GM19452 (cell line): ENCODE results near the gene CRYBA2.

Experiments used
- ATAC-seq: cut with Tn5 transposase; IDR thresholded peaks from one replicate; pipeline ENCODE4 v1.9.1; 2021; ENCODE audit not compliant: unreplicated experiment

The CRYBA2 gene, protein sequence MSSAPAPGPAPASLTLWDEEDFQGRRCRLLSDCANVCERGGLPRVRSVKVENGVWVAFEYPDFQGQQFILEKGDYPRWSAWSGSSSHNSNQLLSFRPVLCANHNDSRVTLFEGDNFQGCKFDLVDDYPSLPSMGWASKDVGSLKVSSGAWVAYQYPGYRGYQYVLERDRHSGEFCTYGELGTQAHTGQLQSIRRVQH

DNA sequence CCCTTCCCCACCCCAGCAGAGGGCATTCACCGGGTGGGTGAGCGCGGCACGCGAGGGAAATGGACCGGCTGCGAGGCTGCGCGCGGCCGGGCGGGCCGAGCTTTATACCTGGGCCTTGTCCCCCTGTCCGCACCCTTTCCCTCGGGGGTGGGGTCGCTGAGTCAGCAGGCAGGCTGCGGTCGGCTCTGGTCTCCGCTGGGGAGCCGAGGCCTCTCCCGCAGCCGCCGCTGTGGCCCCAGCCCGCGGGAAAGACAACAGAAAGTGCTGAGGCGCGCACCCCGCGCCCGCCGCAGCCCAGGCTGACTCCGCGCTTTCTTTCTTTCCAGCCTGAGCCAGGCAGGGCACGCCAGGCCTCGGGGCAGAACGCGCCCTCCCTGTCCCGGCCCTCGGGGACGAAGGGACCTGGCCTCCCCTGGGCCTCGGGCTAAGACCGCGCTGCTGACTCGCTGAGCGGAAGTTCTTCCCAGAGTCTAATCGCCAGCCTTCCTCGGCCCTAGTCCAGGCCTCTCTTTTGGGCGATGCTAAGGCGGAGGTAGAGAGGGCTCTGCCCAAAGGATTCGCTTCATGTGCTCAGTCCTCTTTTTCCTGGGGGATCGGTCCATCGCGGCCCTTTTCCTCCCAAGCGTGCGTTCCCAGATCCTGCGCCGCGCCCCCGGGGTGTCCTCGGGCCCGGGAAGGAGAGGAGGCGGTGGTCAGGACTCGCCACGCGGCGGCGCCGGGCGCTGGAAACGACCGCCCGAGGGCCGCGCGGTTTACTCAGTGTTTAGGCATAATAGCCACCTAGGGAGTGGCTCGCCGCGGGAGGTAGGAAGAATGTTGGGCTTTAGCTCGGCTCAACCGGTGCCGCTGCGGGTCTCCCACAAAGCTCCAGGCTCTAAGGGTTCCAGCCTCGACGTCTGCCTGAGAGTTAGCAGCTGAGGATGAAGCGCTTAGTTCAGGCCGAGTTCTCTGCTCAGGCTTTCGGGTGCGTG, at the start of gene CRYBA2:
CRYBA2 (minus strand) TSS at position 78 of the 971 bp plus-strand sequence. CDS start 246 bp downstream, outside the sequence.
- no peak for ATAC-seq

DNA sequence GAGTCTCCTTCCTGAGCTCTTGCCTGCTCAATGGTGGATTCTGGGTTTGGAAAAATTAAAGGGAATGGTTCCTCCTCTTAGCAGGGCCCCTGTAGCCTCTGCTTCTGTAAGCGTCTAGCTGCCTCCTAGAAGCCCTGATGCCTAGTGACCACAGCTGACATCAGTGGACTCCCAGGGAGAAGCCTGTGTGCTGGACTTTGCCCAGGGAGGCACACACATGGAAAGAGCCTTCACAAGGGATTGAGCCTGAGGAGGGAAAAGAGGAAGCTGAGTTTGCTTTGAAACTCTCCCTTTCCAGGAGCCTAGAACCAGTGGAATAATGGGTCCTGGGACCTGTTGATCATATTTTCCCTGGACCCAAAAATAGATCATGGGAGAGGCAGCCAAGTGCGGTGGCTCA, 49.5 kb upstream of the CRYBA2 start:
- ATAC-seq: no peak

DNA sequence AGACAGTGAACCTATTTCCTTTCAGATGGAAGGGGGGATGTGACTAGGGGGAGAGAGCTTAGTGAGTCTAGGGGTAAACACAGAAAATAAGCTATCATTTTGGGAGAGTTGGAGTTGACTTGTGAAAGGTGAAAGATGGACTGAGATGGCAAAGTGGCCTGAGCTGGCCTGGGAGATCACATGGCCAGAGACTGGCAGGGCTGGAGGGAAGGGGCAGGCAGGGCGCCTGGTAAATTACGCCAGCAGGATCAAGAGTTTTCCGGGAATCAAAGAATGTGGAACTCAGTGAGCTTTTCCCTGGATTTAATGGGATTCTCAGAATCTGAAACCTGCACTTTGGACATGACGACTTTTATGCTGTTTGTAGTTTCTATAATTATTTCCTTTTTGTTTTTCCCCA, 48.9 kb upstream of the CRYBA2 start:
- no peak for ATAC-seq

DNA sequence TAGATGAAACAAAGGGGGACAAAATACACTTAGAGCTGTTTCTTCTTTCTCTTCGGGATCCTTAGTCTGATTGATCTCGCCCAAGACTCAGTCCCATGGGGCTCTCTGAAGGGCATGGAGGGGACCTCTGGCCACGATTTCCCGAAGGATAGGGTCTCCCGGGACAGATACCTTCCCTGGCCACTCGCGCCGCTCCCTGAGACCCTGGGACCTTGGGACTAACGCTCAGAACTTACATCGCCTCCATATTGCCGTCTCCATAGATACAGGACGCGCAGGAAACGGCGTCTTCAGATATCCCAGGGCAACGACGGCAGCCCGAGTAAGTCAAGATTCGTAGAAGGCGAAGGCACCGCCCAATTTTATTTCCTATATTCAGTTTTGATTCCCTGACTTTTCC, 48.0 kb upstream of the CRYBA2 start, which contains the start of gene CFAP65:
CFAP65 (minus strand) TSS at position 265 of the 400 bp plus-strand sequence. CDS start 2,468 bp downstream, outside the sequence.
- ATAC-seq: no peak

DNA sequence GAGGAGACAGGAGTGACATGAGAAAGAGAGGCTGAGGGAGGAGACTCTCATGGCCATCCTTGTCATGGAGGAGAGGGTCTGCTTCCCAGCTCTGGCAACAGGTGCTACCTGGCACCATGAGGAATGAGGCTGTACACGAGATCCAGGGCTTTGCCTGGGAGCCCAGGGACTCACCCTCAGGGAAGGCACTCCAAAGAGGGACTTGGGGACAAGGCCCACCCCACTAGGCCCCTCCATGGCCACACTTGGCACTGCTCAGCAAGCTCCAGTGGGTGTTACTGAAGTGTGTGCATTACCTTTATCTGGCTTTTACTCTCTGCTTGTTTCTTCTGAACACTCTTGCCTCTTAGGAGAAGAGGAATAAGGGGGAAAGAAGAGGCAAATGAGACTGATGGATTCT, 45.4 kb upstream of the CRYBA2 start:
- no peak for ATAC-seq

DNA sequence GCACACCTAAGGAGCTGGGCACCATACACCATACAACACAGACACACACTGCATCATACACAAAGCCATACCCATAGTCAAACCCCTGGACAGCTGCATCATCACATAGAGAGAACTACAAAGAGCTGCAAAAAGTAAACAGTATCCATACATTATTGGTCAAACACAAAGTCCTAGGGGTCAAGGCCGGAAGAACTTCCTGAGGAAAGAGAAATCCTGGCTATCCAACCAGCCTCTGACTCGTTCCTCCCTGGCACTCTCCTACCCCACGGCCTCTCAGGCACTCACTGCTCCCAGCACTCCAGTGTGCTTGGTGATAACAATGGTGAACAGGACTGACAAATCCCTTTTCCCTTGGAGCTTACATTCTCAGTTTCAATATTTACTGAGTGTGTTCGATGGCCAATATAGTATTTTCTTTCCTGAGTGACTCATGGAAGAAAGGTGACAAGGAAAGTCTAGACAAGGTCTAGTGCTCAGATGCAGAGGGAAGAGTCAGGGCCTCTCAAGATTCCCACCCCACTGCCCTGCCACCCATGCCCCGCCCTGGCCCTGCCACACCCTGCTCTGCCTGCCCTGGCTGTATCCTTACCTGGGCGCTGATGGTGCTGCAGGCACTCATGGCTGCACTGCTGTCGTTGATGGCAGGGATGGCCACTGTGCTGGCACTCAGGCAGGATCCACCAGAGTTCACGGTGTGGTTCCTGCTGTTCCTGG, 44.7 kb upstream of the CRYBA2 start:
- no peak for ATAC-seq

DNA sequence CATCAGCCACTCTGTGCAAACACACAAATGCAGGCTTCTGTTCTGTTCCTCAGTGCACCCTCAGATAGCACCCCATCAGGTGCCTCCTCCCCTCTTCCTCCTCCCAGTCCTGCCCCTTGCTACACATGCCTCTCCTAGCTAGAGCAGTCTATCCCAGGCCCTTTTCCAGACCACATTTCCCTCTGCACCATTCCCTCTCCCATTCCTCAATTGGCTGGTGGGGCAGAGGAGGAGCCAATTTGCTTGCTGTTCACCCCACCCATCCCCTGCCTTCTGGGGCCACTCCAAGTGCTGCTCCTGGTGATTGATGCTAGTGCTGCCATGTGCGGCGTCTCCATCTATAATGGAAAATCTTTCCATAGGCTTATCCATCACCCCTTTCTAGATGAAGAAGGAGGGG, 42.7 kb upstream of the CRYBA2 start:
- ATAC-seq: no peak

DNA sequence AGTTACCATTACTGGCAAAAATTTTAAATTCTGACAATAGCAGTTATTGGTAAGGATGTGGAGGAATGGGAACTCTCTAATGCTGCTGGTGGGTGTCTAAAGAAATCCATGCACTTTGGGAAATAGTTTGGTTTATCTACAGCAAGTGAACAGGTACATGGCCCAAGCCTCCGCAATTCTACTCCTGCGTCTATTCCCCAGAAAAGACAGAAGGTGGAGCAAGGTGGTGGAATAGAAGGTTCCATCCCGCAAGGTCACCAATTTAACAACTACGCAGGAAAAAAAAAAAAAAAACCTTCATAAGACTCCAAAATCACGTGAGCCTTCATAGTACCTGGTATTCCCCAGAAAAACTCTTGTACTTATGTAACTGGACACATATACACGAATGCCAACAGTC, 41.6 kb upstream of the CRYBA2 start:
- no peak for ATAC-seq

DNA sequence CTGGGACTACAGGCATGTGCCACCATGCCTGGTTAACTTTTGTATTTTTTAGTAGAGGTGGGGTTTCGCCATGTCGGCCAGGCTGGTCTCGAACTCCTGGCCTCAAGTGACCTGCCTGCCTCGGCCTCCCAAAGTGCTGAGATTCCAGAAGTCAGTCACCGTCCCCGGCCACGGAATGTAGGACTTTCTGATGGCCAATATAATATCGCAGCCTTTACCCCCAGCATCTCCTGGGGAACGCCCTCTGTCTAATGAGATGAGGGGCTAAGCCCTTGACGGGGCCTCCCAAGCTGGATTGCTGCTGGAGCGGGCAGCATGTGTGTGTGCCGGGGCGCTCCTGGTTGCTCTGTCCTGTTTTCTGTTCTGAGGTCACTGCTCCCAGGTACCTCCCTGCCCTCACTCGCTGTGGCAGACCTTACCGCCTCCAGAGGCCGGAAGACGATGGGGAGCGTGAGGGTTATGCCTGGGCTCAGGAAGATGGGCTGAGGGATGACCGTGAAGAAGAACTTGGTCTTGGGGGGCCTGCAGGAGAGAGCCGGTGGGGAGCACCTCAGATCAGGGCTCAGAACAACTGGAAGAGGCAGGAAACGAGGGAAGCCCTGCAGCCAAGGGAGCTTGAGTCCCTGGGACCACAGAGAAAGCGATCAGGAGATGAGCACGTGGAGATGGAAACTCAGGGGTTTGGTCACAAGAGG, 39.0 kb upstream of the CRYBA2 start:
- no peak for ATAC-seq

DNA sequence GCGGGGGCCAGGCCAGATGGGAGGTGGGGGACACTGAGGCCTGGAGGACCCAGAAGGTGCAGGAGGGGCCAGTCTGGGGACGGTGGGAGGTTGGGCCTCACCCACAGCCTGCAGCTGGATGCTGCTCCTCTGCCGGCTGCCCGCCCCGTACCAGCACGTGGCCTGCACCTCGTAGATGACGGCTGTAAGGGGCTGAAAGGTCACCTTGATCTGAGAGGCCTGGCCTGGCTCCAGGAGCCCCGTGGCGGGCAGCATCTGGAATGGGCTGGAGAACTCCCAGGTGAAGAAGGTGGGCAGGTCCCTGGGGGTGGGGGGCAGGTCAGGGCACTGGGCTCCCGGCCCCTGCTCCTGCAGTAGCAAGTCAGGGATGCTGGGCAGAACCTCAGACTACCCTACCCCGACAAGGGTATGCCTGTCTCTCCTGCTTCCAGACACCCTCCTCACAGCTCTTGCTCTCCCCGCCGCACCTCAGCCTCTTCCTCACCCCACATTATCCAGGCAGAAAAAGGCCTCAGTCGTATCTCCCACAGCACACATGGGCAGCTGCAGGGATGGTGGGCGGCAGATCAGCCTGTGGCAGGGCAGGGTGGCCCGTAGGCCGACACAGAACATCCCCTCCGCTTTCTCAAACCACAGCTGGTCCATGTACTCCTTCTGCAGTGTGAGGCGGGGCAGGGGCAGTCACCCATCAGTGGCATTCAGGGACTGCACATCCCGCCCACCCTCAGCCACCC, 38.0 kb upstream of the CRYBA2 start:
- ATAC-seq: no peak

DNA sequence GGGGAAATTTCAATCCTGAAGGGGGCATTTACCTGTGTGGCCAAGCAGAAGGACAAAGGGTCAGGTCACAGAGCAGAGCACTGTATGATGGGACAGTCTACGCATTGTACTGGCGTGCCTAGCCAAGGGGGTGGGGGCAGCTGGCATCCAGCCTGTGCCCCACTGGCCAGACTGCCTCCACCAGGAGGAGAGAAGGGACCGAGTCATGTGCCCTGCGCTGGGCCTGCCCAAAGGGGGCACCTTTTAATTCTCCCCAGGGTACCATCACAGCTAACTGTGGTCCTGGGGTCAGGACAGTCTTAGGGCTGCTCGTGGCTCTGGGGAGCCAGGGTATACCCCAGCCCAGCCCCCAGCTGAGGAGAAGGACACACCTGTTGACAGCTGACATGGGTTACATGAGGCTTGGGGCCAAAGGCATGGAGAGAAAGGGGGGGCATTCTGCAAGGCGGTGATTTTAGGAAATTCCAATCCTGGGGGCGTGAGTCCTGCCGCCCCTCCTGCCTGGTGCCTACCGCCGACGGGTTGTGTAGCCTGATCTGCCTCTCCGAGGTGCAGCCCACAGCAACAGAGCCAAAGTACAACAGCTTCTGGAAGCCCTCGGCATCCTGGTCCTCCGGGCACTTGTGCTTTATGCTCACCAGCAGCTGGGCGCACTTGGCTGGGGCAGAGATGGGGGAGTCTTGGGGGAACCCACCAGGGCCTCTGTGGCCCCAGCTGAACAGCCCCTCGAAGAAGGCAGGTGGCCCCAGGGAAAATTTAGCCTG, 37.1 kb upstream of the CRYBA2 start:
- ATAC-seq: no peak

DNA sequence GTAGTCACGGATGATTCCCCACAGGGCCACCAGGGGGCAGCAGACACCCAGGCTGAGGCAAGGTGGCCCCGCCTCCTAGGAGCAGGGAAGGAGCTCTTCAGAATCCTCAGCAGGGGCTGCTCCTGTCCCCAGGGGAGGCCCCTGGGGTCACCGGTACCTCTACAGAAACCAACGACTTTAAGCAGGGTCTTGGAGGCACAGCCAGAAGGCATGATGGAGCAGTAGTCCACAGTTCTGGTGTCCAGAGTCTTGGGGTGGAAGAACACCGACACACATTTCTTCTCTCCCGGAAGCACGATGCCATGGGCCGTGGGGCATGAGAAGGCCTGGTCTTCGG, 36.6 kb upstream of the CRYBA2 start:
- ATAC-seq: no peak

DNA sequence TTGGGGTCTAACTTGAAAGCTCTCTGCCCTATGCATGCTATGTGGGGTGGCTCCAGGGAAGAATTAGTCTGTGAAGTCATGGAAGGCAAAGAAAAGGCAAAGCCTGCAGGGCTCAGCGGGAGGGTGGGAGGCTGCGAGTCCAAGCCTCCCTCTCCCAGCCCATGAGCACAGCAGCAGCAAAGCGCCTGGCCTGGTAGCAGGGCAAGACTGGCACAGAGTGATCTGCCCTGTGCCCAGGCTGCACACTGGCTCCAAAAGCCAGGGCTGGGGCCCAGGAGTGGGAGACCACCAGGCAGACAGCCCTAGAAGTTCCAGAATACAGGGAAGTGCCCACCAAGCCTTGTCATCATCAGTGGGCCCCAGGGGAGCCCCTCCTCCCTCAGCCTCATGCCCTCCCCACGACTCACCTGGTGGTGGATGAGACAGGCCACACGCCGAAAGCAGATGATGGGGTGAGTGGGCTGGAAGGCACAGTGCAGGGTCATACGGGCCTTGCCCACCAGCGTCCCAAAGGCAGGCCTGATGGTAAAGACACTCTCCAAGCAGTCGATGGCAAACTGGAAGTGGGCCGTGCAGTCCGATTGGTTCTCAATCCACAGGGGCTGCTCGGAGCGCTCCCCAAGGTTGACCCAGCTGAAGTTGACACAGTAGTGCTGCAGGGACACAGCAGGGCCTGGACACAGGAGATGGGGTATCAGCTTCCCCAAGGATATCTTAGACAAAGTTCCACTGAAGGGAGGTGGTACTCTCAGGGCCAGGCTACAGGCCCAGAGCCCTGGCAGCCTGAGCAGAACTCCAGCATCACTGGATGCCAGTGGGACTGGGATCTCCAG, 36.0 kb upstream of the CRYBA2 start:
- no peak for ATAC-seq

DNA sequence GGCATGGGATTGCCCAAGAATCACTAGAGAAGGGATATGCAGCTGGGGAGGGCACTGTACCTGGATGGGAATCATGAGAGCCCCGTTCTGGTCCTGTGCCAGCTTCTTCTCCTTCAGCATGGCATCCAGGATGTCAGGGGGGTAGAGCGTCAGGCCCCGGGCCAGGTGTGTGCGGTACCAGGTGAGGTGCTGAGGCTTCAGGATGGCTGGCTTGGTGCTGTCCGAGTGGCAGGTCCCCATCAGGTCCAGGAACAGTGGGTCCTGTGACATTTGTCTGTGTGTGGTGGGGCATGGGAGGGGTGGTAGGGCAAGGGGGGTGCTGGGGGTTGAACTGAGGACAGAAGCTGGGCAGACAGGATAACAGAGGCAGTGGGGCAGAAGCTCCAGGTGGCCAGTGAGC, 34.9 kb upstream of the CRYBA2 start:
- ATAC-seq: no peak

DNA sequence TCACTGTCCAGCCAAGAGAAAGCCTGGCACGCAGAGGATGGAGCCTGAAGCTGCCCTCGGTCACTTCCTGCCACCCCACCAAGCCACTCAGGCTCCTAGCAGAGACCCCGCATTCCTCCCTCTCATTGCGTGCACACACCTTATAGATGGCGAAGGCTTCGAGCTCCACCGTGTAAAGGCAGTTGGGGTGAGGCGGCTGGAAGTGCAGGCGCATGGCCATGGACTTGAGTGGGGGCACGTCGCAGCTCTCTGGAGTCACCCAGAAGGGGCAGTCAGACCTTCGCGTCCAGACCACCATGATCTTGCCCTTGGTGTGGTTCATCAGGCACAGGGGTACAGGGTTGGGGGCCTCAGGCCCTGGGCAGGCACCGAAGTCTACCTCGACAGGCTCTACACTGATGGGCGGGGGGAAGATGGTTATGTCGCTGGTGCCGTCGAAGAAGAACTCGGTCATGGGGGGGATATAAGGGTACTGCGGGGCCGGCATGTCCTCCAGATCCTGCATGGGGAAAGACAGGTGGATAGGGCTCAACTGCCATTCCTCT, 34.4 kb upstream of the CRYBA2 start:
- ATAC-seq: no peak

DNA sequence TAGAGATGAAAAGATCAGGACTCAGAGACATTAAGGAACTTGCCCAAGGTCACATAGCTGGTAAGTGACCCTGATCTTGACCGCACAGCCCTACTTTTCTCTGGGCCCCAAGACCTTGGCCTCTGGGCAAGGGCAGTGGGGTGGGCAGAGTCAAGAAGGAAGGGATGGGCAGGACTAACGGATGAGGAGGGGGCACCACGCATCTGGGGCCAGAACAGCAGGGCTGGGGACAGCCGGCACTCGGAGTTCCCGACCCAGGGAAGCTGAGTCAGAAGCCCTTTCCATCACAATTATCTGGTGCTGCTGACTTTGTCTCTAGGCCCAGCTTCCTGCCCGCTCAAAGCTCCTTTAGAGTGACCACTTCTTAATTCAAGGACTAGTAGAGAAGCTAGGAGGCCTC, 33.7 kb upstream of the CRYBA2 start:
- ATAC-seq: no peak

DNA sequence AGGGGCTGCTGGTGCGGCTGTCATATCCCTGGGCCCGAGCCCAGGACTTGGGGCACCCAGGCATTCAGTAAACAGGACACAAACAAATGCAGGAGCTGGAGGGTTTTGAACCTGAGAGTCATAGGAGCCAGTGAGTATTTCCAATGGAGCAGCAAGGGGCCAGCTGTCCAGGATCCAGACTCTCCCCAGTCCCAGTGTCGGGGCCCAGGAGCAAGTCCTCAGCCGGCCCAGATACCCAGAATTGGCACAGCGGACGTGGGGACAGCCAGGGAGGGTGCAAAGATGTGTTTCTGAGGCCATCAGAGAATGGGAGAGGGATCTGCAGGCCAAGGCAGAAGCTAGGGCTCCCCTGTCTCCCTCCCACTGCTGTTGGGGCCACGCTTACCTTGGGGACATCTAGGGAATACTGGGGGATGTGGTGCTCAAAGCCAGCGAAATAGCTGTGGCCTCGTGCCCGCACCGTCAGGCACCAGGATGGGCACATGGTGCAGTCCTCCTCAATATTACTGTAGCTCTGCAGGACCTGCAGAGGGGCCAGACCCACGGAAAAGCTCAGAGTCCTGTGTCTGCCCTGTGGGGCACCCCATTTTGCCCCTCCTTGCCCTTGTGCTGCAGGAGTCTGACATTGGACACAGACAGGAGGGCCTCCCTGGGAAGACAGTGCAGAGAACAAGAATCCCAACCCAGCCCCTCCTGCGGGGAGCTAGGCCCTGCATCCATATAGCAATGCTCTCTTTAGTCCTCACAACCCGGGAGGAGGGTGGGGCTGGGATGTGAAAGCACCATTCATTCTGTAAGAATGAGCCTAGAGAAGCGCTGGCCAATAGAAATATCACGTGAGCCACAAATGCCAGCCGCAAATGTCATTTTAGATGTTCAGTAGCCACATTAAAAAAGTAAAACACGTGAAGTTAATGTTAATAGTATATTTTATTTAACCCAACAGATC, 32.7 kb upstream of the CRYBA2 start:
- no peak for ATAC-seq
